T-helper 2 cell treated with Interferon-gamma antibody and Interleukin-4, amounts not matched to agents 5 μg/mL and 100 μg/mL, for 36 hours (primary cell): ENCODE results near the gene IL16.

Experiments
- DNase-seq: peaks from one replicate; pipeline ENCODE4 v3.0.0; 2021; ENCODE audit warnings: low spot score
- H3K27ac Mint-ChIP-seq: one replicate; pipeline ENCODE4 v1.8.0; 2021; ENCODE audit warnings: mild to moderate bottlenecking, mixed read lengths
- H3K27me3 Mint-ChIP-seq: one replicate; pipeline ENCODE4 v1.8.0; 2021; ENCODE audit warnings: low read depth, mixed read lengths
- H3K36me3 Mint-ChIP-seq: one replicate; pipeline ENCODE4 v1.8.0; 2021; ENCODE audit warnings: low read depth, mixed read lengths
- H3K4me1 Mint-ChIP-seq: one replicate; pipeline ENCODE4 v1.8.0; 2021; ENCODE audit warnings: low read depth, mixed read lengths
- H3K4me3 Mint-ChIP-seq: one replicate; pipeline ENCODE4 v1.8.0; 2022; ENCODE audit warnings: mild to moderate bottlenecking, moderate library complexity, mixed read lengths
- H3K9me3 Mint-ChIP-seq: one replicate; pipeline ENCODE4 v1.8.0; 2021; ENCODE audit warnings: mixed read lengths

IL16 gene

GRCh38 chr15:81165535-81165934 is 31.1 kb upstream of the IL16 start:
- Mint-ChIP-seq H3K4me3 (no peak overlapping the region), H3K27me3 (peaks cover 9% of the 10 kb centered on the region), H3K27ac (no peak overlapping the region), H3K36me3 (no peaks in the 10 kb centered on the region), H3K4me1 (peaks cover 37% of the 10 kb centered on the region), H3K9me3 (no peaks in the 10 kb centered on the region)
- DNase-seq = no peak

GRCh38 chr15:81166636-81167305 is 29.9 kb upstream of the IL16 start:
- Mint-ChIP-seq H3K9me3 (no peaks in the 10 kb centered on the region), H3K27ac (peak overlapping the region; percentile 82), H3K4me1 (peaks cover 26% of the 10 kb centered on the region), H3K4me3 (peak overlapping the region; percentile 53), H3K27me3 (peaks cover 16% of the 10 kb centered on the region), H3K36me3 (no peaks in the 10 kb centered on the region)
- DNase-seq = no peak

- Mint-ChIP-seq H3K36me3 (no peaks in the 10 kb centered on the region), H3K9me3 (no peaks in the 10 kb centered on the region)
Measured at GRCh38 chr15:81168131-81168526, 28.6 kb upstream of the IL16 start.

GRCh38 chr15:81168644-81169043 is 28.0 kb upstream of the IL16 start:
- DNase-seq = no peak
- H3K27ac Mint-ChIP-seq = peak overlapping the region; percentile 21
- no peaks in the 10 kb centered on the region for H3K9me3 Mint-ChIP-seq

More at GRCh38 chr15:81168131-81168526, 28.6 kb upstream of the IL16 start:
- peaks cover 20% of the 10 kb centered on the region for H3K27me3 Mint-ChIP-seq
- H3K27ac Mint-ChIP-seq = no peak overlapping the region
- no peak for DNase-seq
- peaks cover 19% of the 10 kb centered on the region for H3K4me1 Mint-ChIP-seq
- H3K4me3 Mint-ChIP-seq = no peak overlapping the region

GRCh38 chr15:81170511-81170910 is 26.2 kb upstream of the IL16 start:
- H3K9me3 Mint-ChIP-seq = no peaks in the 10 kb centered on the region

More at GRCh38 chr15:81168644-81169043, 28.0 kb upstream of the IL16 start:
- Mint-ChIP-seq H3K27me3 (peaks cover 20% of the 10 kb centered on the region), H3K4me1 (peaks cover 19% of the 10 kb centered on the region), H3K4me3 (no peak overlapping the region), H3K36me3 (no peaks in the 10 kb centered on the region)

GRCh38 chr15:81171286-81171685 is 25.4 kb upstream of the IL16 start:
- no peaks in the 10 kb centered on the region for H3K9me3 Mint-ChIP-seq
- H3K4me1 Mint-ChIP-seq = peaks cover 15% of the 10 kb centered on the region
- H3K27ac Mint-ChIP-seq = no peak overlapping the region
- no peaks in the 10 kb centered on the region for H3K36me3 Mint-ChIP-seq
- H3K4me3 Mint-ChIP-seq = no peak overlapping the region
- peaks cover 20% of the 10 kb centered on the region for H3K27me3 Mint-ChIP-seq
- no peak for DNase-seq

More at GRCh38 chr15:81170511-81170910, 26.2 kb upstream of the IL16 start:
- Mint-ChIP-seq H3K4me3 (no peak overlapping the region), H3K27me3 (peaks cover 20% of the 10 kb centered on the region), H3K36me3 (no peaks in the 10 kb centered on the region), H3K4me1 (peaks cover 15% of the 10 kb centered on the region), H3K27ac (no peak overlapping the region)
- no peak for DNase-seq

- H3K9me3 Mint-ChIP-seq = no peaks in the 10 kb centered on the region
- H3K27ac Mint-ChIP-seq = no peak overlapping the region
Measured at GRCh38 chr15:81174125-81174791, 22.4 kb upstream of the IL16 start.

GRCh38 chr15:81174792-81175327 is 21.8 kb upstream of the IL16 start:
- no peaks in the 10 kb centered on the region for H3K36me3 Mint-ChIP-seq

More at GRCh38 chr15:81174125-81174791, 22.4 kb upstream of the IL16 start:
- Mint-ChIP-seq H3K36me3 (no peaks in the 10 kb centered on the region), H3K4me1 (no peaks in the 10 kb centered on the region), H3K4me3 (no peak overlapping the region), H3K27me3 (peaks cover 16% of the 10 kb centered on the region)
- DNase-seq = no peak

GRCh38 chr15:81175496-81175895 is 21.2 kb upstream of the IL16 start:
- no peaks in the 10 kb centered on the region for H3K36me3 Mint-ChIP-seq
- no peak overlapping the region for H3K4me3 Mint-ChIP-seq
- H3K27ac Mint-ChIP-seq = no peak overlapping the region
- no peaks in the 10 kb centered on the region for H3K4me1 Mint-ChIP-seq
- H3K9me3 Mint-ChIP-seq = no peaks in the 10 kb centered on the region
- peaks cover 13% of the 10 kb centered on the region for H3K27me3 Mint-ChIP-seq
- DNase-seq = no peak

More at GRCh38 chr15:81174792-81175327, 21.8 kb upstream of the IL16 start:
- Mint-ChIP-seq H3K27ac (no peak overlapping the region), H3K4me3 (no peak overlapping the region), H3K9me3 (no peaks in the 10 kb centered on the region), H3K4me1 (no peaks in the 10 kb centered on the region), H3K27me3 (peaks cover 16% of the 10 kb centered on the region)
- DNase-seq = no peak

GRCh38 chr15:81176291-81176893 is 20.3 kb upstream of the IL16 start:
- Mint-ChIP-seq H3K4me3 (no peak overlapping the region), H3K36me3 (no peaks in the 10 kb centered on the region), H3K27ac (no peak overlapping the region), H3K4me1 (no peaks in the 10 kb centered on the region), H3K27me3 (peaks cover 12% of the 10 kb centered on the region), H3K9me3 (no peaks in the 10 kb centered on the region)
- no peak for DNase-seq

GRCh38 chr15:81178365-81178764 is 18.3 kb upstream of the IL16 start:
- Mint-ChIP-seq H3K9me3 (no peaks in the 10 kb centered on the region), H3K27ac (no peak overlapping the region)

GRCh38 chr15:81181220-81181619 is 15.5 kb upstream of the IL16 start:
- DNase-seq = no peak
- Mint-ChIP-seq H3K27ac (no peak overlapping the region), H3K36me3 (no peaks in the 10 kb centered on the region), H3K9me3 (no peaks in the 10 kb centered on the region), H3K4me1 (peaks cover 6% of the 10 kb centered on the region), H3K4me3 (no peak overlapping the region), H3K27me3 (peaks cover 32% of the 10 kb centered on the region)

More at GRCh38 chr15:81178365-81178764, 18.3 kb upstream of the IL16 start:
- H3K4me1 Mint-ChIP-seq = peaks cover 3% of the 10 kb centered on the region
- no peak overlapping the region for H3K4me3 Mint-ChIP-seq
- no peak for DNase-seq
- H3K36me3 Mint-ChIP-seq = no peaks in the 10 kb centered on the region
- peaks cover 24% of the 10 kb centered on the region for H3K27me3 Mint-ChIP-seq

- H3K4me3 Mint-ChIP-seq = no peak overlapping the region
- no peaks in the 10 kb centered on the region for H3K9me3 Mint-ChIP-seq
- no peak overlapping the region for H3K27ac Mint-ChIP-seq
- H3K36me3 Mint-ChIP-seq = no peaks in the 10 kb centered on the region
- peaks cover 6% of the 10 kb centered on the region for H3K4me1 Mint-ChIP-seq
- H3K27me3 Mint-ChIP-seq = peaks cover 32% of the 10 kb centered on the region
- DNase-seq = no peak
Measured at GRCh38 chr15:81182031-81182755, 14.5 kb upstream of the IL16 start.
